ENCODE measurements around the gene VWC2L. TPM values are rescaled to one million over a fixed set of nuclear protein-coding genes. Genes with fewer than 3 reads are reported as not detected.

The VWC2L gene
- total and polyA plus RNA-seq, 2 donors (not counting 3 experiments of a cell fraction or from before 2014, with no cell fraction given) = not detected

GRCh38 chr2:214395040-214395439 lies 15.8 kb upstream of the VWC2L start:
- no peaks in the 10 kb centered on the region for H4K20me1 ChIP-seq (replicated peaks; ENCODE audit: control insufficient read depth, extremely low read depth, insufficient read depth, low read length)
- no peak overlapping the region for H3K27ac ChIP-seq (ENCODE audit: insufficient read depth, low read depth, low read length)
- dilution Hi-C loops (cut with MboI; ENCODE audit: extremely low pct_ligation_motif_present, low sequenced_read_pairs) = no loop called here
- H3K4me2 ChIP-seq (ENCODE audit: insufficient read depth, low read length) = no peak overlapping the region
- ChIA-PET CTCF (no interaction called here), POLR2A (no interaction called here)
- no peak overlapping the region for H2AFZ ChIP-seq (ENCODE audit: low read depth, low read length)
- DNase-seq (ENCODE audit: low read depth, low spot score) (no peak), FAIRE-seq (no peak)
- intact Hi-C loops (cut with micrococcal nuclease) = no loop called here
- no peak overlapping the region for H3K9ac ChIP-seq (replicated peaks; ENCODE audit: extremely low read depth, insufficient read depth, low read length)
- TF ChIP-seq, protein P1, sequence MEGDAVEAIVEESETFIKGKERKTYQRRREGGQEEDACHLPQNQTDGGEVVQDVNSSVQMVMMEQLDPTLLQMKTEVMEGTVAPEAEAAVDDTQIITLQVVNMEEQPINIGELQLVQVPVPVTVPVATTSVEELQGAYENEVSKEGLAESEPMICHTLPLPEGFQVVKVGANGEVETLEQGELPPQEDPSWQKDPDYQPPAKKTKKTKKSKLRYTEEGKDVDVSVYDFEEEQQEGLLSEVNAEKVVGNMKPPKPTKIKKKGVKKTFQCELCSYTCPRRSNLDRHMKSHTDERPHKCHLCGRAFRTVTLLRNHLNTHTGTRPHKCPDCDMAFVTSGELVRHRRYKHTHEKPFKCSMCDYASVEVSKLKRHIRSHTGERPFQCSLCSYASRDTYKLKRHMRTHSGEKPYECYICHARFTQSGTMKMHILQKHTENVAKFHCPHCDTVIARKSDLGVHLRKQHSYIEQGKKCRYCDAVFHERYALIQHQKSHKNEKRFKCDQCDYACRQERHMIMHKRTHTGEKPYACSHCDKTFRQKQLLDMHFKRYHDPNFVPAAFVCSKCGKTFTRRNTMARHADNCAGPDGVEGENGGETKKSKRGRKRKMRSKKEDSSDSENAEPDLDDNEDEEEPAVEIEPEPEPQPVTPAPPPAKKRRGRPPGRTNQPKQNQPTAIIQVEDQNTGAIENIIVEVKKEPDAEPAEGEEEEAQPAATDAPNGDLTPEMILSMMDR (IDR thresholded peaks at IDR 0.05; ENCODE audit: extremely low read depth in 1 of 2, insufficient read depth in 1 of 2, low read depth in 1 of 2, low read length in 2 of 2) = no peak
- TF ChIP-seq FOS (IDR thresholded peaks at IDR 0.05; ENCODE audit: borderline replicate concordance, insufficient read depth, low read length) = no peak
- no peaks in the 10 kb centered on the region for H3K4me1 ChIP-seq (ENCODE audit: control insufficient read depth, extremely low read depth, insufficient read depth, low read length)
- H3K9me3 ChIP-seq (replicated peaks; ENCODE audit: control insufficient read depth, insufficient read depth, low read length) = no peaks in the 10 kb centered on the region
- H3K27me3 ChIP-seq (ENCODE audit: control insufficient read depth in 2 of 2, insufficient read depth in 2 of 2, low read length in 2 of 2) = no peaks in the 10 kb centered on the region
- no TSS peak for BruUV-seq (replicated peaks)
- no peak overlapping the region for H3K4me3 ChIP-seq (replicated peaks in 1 of 3; ENCODE audit: insufficient read depth in 1 of 3, low read depth in 1 of 3, low read length in 3 of 3)
- no peaks in the 10 kb centered on the region for H3K9me1 ChIP-seq (replicated peaks; ENCODE audit: control insufficient read depth, extremely low read depth, insufficient read depth, low read length)
- H3K79me2 ChIP-seq (ENCODE audit: control insufficient read depth, insufficient read depth, low read length) = no peaks in the 10 kb centered on the region
- H3K36me3 ChIP-seq (ENCODE audit: control insufficient read depth in 2 of 2, extremely low read depth in 1 of 2, insufficient read depth in 2 of 2, low read length in 2 of 2) = no peaks in the 10 kb centered on the region

DNA sequence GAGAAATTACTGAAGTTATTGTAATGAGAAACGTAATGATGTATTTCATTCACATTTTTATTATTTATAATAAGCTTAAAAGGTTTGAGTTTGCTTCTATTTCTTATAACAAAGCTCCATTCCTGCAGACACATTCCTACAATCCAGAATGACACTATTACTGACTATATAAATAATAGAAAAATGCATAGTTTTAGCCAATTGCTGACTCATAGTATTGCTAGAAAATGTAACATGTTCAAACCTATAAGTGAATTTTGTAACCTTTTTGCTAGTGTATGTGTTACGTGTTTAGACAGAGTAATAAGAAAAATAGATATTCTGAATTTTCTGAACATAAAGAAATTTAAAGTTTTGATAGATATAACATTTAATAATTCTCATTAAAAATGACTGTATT lies 9.3 kb upstream of the VWC2L start:
- no peak for TF ChIP-seq EZH2 (IDR thresholded peaks at IDR 0.05; ENCODE audit: borderline replicate concordance, low read depth, low read length, severe bottlenecking)
- TF ChIP-seq JUN (IDR thresholded peaks at IDR 0.05; ENCODE audit: borderline replicate concordance, insufficient read depth, insufficient read length, low read depth) = no peak
- TF ChIP-seq POLR2A (IDR thresholded peaks at IDR 0.05; ENCODE audit: low read depth, low read length) = no peak
- TF ChIP-seq, protein P1 (IDR thresholded peaks at IDR 0.05; ENCODE audit: extremely low read depth in 1 of 2, insufficient read depth in 1 of 2, low read depth in 1 of 2, low read length in 2 of 2) = no peak
- TF ChIP-seq POLR2AphosphoS5 (IDR thresholded peaks at IDR 0.05; ENCODE audit: insufficient read depth, low read depth, low read length) = no peak
- no peak for TF ChIP-seq MAX (IDR thresholded peaks at IDR 0.05; ENCODE audit: insufficient read depth, insufficient read length)
- no peak for TF ChIP-seq GATA2 (IDR thresholded peaks at IDR 0.05; ENCODE audit: insufficient read depth, insufficient read length, low read depth, low read length)
- Histone ChIP-seq H3K9ac (replicated peaks; ENCODE audit: extremely low read depth, insufficient read depth, low read length) (no peak overlapping the region), H3K27ac (ENCODE audit: insufficient read depth, low read depth, low read length) (no peak overlapping the region), H3K4me1 (ENCODE audit: control insufficient read depth, extremely low read depth, insufficient read depth, low read length) (no peaks in the 10 kb centered on the region), H3K9me1 (replicated peaks; ENCODE audit: control insufficient read depth, extremely low read depth, insufficient read depth, low read length) (no peaks in the 10 kb centered on the region), H3K9me3 (replicated peaks; ENCODE audit: control insufficient read depth, insufficient read depth, low read length) (no peaks in the 10 kb centered on the region), H3K4me2 (ENCODE audit: insufficient read depth, low read length) (no peak overlapping the region), H2AFZ (ENCODE audit: low read depth, low read length) (no peak overlapping the region), H3K4me3 (replicated peaks in 1 of 3; ENCODE audit: insufficient read depth in 1 of 3, low read depth in 1 of 3, low read length in 3 of 3) (no peak overlapping the region), H3K27me3 (ENCODE audit: control insufficient read depth in 2 of 2, insufficient read depth in 2 of 2, low read length in 2 of 2) (no peaks in the 10 kb centered on the region), H3K79me2 (ENCODE audit: control insufficient read depth, insufficient read depth, low read length) (no peaks in the 10 kb centered on the region), H4K20me1 (replicated peaks; ENCODE audit: control insufficient read depth, extremely low read depth, insufficient read depth, low read length) (no peaks in the 10 kb centered on the region), H3K36me3 (ENCODE audit: control insufficient read depth in 2 of 2, extremely low read depth in 1 of 2, insufficient read depth in 2 of 2, low read length in 2 of 2) (no peaks in the 10 kb centered on the region)
- FAIRE-seq = no peak
- ChIA-PET POLR2A (no interaction called here), CTCF (interaction anchor here (1.0 kb wide), 1 partner anchor 29 kb away, joined by 3 read pairs; no protein-coding TSS in a partner anchor)
- no peak for DNase-seq (ENCODE audit: low read depth, low spot score)
- intact Hi-C loops (cut with micrococcal nuclease) = no loop called here
- BruUV-seq (replicated peaks) = no TSS peak
- dilution Hi-C loops (cut with MboI; ENCODE audit: extremely low pct_ligation_motif_present, low sequenced_read_pairs) = no loop called here
